ENCODE data around the gene SINHCAF.

SINHCAF gene

GRCh38 chr12:31337952-31338351, 12.0 kb upstream of the SINHCAF start:
- DNase-seq (ENCODE audit: low read depth, low spot score): no peak

- DNase-seq (ENCODE audit: low read depth, low spot score): no peak
These were observed 5.3 kb upstream of the SINHCAF start for GRCh38 chr12:31331242-31331641.

- DNase-seq (ENCODE audit: low read depth, low spot score): no peak
These were observed 1.0 kb upstream of the SINHCAF start for GRCh38 chr12:31326736-31327659.

GRCh38 chr12:31325524-31325875, 450 bp downstream of the SINHCAF start:
- no peak for DNase-seq (ENCODE audit: low read depth, low spot score)

- DNase-seq (ENCODE audit: low read depth, low spot score): no peak
These were observed 966 bp downstream of the SINHCAF start for GRCh38 chr12:31324845-31325523.

GRCh38 chr12:31324116-31324844, 1.7 kb downstream of the SINHCAF start:
- no peak for DNase-seq (ENCODE audit: low read depth, low spot score)

GRCh38 chr12:31323391-31324115, 2.4 kb downstream of the SINHCAF start:
- DNase-seq (ENCODE audit: low read depth, low spot score): no peak

GRCh38 chr12:31322801-31323207, 3.1 kb downstream of the SINHCAF start:
- no peak for DNase-seq (ENCODE audit: low read depth, low spot score)

- no peak for DNase-seq (ENCODE audit: low read depth, low spot score)
These were observed 4.1 kb downstream of the SINHCAF start for GRCh38 chr12:31321897-31322228.

- DNase-seq (ENCODE audit: low read depth, low spot score): no peak
These were observed 4.6 kb downstream of the SINHCAF start for GRCh38 chr12:31321186-31321896.

GRCh38 chr12:31318657-31319269, 7.2 kb downstream of the SINHCAF start:
- DNase-seq (ENCODE audit: low read depth, low spot score): no peak

- no peak for DNase-seq (ENCODE audit: low read depth, low spot score)
These were observed 8.2 kb downstream of the SINHCAF start for GRCh38 chr12:31317471-31318395.

GRCh38 chr12:31316891-31317290, 9.1 kb downstream of the SINHCAF start:
- DNase-seq (ENCODE audit: low read depth, low spot score): no peak

- DNase-seq (ENCODE audit: low read depth, low spot score): no peak
These were observed 10.0 kb downstream of the SINHCAF start for GRCh38 chr12:31315784-31316465.

GRCh38 chr12:31315044-31315715, 10.8 kb downstream of the SINHCAF start:
- DNase-seq (ENCODE audit: low read depth, low spot score): no peak

GRCh38 chr12:31312431-31312830, 13.5 kb downstream of the SINHCAF start:
- no peak for DNase-seq (ENCODE audit: low read depth, low spot score)

GRCh38 chr12:31311634-31312258, 14.2 kb downstream of the SINHCAF start:
- no peak for DNase-seq (ENCODE audit: low read depth, low spot score)

GRCh38 chr12:31310488-31310887, 15.5 kb downstream of the SINHCAF start:
- no peak for DNase-seq (ENCODE audit: low read depth, low spot score)
